A673 (cell line): Measurements from ENCODE around the gene RNASE8.
"Not testable (repeated sequence)": the region's sequence is repeated elsewhere in the genome, so short reads cannot be mapped to it uniquely, and the experiment has no call there.

Experiments
- EZH2 ChIP-seq: fragments of 200-600 bp; sonication (generic); IDR thresholded peaks from 2 replicates; pipeline ENCODE4 v1.6.1; 2017; ENCODE audit warnings: borderline replicate concordance, low read depth, mild to moderate bottlenecking, mixed read lengths, antibody characterized with exemption, low read length; ENCODE audit not compliant: poor library complexity, severe bottlenecking
- TF ChIP-seq, protein P1 (sequence below): fragments of 300-800, 200-600 bp; sonication (generic); conservative IDR thresholded peaks from 2 replicates; pipeline ENCODE4 v1.5.1; 2017; ENCODE audit warnings: low read depth, mild to moderate bottlenecking, antibody characterized with exemption, low read length, moderate library complexity, mixed read lengths

DNA sequence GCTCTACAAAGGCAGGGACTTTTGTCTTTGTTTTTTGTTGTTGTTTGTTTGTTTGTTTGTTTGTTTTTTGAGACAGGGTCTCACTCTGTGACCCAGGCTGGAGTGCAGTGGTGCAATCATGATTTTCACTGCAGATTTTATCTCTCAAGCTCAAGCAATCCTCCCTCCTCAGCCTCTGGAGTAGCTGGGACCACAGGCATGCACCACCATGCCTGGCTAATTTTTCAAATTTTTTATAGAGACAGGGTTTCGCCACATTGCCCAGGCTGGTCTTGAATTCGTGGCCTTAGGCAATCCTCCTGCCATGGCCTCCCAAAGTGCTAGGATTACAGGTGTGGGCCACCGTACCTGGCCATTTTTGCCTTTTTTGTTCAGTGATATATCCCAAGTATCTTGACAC is 16.7 kb upstream of the RNASE8 start:
- TF ChIP-seq, protein P1, sequence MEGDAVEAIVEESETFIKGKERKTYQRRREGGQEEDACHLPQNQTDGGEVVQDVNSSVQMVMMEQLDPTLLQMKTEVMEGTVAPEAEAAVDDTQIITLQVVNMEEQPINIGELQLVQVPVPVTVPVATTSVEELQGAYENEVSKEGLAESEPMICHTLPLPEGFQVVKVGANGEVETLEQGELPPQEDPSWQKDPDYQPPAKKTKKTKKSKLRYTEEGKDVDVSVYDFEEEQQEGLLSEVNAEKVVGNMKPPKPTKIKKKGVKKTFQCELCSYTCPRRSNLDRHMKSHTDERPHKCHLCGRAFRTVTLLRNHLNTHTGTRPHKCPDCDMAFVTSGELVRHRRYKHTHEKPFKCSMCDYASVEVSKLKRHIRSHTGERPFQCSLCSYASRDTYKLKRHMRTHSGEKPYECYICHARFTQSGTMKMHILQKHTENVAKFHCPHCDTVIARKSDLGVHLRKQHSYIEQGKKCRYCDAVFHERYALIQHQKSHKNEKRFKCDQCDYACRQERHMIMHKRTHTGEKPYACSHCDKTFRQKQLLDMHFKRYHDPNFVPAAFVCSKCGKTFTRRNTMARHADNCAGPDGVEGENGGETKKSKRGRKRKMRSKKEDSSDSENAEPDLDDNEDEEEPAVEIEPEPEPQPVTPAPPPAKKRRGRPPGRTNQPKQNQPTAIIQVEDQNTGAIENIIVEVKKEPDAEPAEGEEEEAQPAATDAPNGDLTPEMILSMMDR = not testable (repeated sequence)
- TF ChIP-seq EZH2 = not testable (repeated sequence)
